GM11168 (cell line): ENCODE measurements around the gene CABCOCO1.

ENCODE experiments used
- in situ Hi-C: fragments of 300-500 bp; cut with MboI; formaldehyde crosslinking; loops from one replicate; pipeline ENCODE4 v1.12.0; 2022; ENCODE audit warnings: low sequenced_read_pairs; ENCODE audit not compliant: unreplicated experiment

Gene CABCOCO1

GRCh38 chr10:61801484-61801883, 138.8 kb downstream of the CABCOCO1 start:
- in situ Hi-C loops: no loop called here

GRCh38 chr10:61803269-61803668, 140.5 kb downstream of the CABCOCO1 start:
- in situ Hi-C loops: no loop called here

GRCh38 chr10:61804414-61804813, 141.7 kb downstream of the CABCOCO1 start:
- in situ Hi-C loops: no loop called here

- in situ Hi-C loops: no loop called here
Observed at GRCh38 chr10:61805091-61805490, 142.4 kb downstream of the CABCOCO1 start.

- in situ Hi-C loops: no loop called here
Observed at GRCh38 chr10:61810263-61810662, 147.5 kb downstream of the CABCOCO1 start.

GRCh38 chr10:61812052-61812721, 149.5 kb downstream of the CABCOCO1 start:
- in situ Hi-C loops: no loop called here

- in situ Hi-C loops: no loop called here
Observed at GRCh38 chr10:61812920-61813319, 150.2 kb downstream of the CABCOCO1 start.

GRCh38 chr10:61814160-61814559, 151.4 kb downstream of the CABCOCO1 start:
- in situ Hi-C loops: no loop called here

GRCh38 chr10:61815496-61815895, 152.8 kb downstream of the CABCOCO1 start:
- in situ Hi-C loops: no loop called here
